Measurements from ENCODE around the gene ANO8. TPM values are rescaled to one million over a fixed set of nuclear protein-coding genes. Genes with fewer than 3 reads are reported as not detected.

ANO8 gene, protein sequence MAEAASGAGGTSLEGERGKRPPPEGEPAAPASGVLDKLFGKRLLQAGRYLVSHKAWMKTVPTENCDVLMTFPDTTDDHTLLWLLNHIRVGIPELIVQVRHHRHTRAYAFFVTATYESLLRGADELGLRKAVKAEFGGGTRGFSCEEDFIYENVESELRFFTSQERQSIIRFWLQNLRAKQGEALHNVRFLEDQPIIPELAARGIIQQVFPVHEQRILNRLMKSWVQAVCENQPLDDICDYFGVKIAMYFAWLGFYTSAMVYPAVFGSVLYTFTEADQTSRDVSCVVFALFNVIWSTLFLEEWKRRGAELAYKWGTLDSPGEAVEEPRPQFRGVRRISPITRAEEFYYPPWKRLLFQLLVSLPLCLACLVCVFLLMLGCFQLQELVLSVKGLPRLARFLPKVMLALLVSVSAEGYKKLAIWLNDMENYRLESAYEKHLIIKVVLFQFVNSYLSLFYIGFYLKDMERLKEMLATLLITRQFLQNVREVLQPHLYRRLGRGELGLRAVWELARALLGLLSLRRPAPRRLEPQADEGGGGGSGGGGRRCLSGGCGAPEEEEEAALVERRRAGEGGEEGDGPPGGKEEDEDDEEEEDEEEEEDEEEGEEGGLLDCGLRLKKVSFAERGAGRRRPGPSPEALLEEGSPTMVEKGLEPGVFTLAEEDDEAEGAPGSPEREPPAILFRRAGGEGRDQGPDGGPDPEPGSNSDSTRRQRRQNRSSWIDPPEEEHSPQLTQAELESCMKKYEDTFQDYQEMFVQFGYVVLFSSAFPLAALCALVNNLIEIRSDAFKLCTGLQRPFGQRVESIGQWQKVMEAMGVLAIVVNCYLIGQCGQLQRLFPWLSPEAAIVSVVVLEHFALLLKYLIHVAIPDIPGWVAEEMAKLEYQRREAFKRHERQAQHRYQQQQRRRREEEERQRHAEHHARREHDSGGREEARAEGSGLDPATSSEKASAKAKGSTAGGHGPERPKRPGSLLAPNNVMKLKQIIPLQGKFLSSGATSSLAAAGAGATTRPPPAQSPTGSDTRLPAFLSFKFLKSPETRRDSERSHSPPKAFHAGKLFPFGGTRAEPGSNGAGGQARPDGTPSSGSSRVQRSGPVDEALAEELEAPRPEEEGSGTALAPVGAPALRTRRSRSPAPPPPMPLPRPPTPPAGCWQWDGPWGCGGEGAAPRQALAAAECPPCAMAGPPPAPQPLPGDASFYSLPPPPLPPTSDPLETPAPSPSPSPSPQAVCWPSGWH
- total RNA-seq: 10 to 100 TPM; 16.6 to 17.4 TPM

GRCh38 chr19:17334414-17335409 is at the start of gene ANO8:
ANO8 (minus strand) TSS chr19:17334855; CDS start chr19:17334670, 185 bp downstream.

GRCh38 chr19:17376935-17377600 is 42.4 kb upstream of the ANO8 start, which contains the start of gene PLVAP:
PLVAP (minus strand) TSS chr19:17377342; CDS start chr19:17377288, 54 bp downstream.

DNA sequence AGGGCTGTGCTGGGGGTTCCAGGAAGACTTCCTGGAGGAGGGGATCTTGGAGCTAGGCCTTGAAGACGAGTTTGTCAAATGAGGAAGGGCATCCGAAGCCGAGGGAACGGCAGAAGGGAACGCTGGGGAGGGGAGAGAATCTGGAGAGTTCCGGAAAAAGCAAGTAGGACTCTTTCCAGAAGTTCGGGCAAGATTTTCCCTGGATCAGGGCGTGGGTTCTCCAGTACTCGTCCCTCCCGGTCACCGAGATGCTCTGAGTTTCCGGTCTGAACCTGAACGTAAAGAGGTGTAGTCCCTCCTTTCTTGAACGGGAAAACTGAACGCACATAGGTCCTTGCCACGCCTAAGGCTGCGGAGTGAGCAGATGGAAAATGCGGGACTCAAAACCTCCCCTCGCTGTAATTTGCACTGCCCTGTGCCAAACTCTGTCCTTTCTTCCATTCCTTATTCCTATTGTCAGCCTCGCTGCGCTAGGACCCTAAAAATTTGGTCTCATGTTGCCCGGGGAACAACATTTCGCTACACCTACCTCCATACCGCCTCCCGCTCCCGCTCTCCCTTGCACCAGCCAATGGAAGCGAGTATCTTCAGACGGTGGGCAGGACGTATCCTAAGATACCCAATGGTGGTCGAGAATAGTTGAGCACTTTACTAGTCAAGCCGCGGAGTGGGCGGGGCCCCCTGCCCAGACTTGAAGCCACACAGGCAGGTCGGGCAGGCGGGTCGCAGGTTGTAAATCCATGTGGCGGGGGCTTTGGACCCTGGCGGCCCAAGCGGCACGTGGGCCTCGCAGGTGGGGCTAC is 2.4 kb upstream of the ANO8 start, which contains the start of gene GTPBP3:
Gene GTPBP3, plus strand, starts transcription at position 682 of the 803 bp plus-strand sequence. Its CDS starts 59 bp downstream, at position 741.

GRCh38 chr19:17309198-17309964 is 25.3 kb downstream of the ANO8 start, which contains the start of gene DDA1:
DDA1 (plus strand) TSS chr19:17309563; CDS start chr19:17309655, 92 bp downstream.

GRCh38 chr19:17305517-17306284 is 29.0 kb downstream of the ANO8 start, which contains the start of gene MRPL34:
MRPL34 (plus strand) TSS chr19:17305872; CDS start chr19:17305893, 21 bp downstream.

GRCh38 chr19:17303167-17303939 is 31.3 kb downstream of the ANO8 start, which contains the start of gene ABHD8:
ABHD8 (minus strand) TSS chr19:17303425; CDS start chr19:17301616, 1,809 bp downstream.

GRCh38 chr19:17281391-17282304 is 53.0 kb downstream of the ANO8 start, which contains the start of gene ANKLE1:
ANKLE1 (plus strand) TSS chr19:17281901; CDS start chr19:17281921, 20 bp downstream.

Other genes with a start within 250 kb of the ANO8 start
- 10 to 100 TPM; 29.3 to 32.3 TPM for gene USE1, start 119.5 kb downstream of the ANO8 start, total RNA-seq
- 10 to 100 TPM; 29.0 to 32.4 TPM for gene OCEL1, start 108.6 kb downstream of the ANO8 start, total RNA-seq
- 1 to 10 TPM; 7.8 to 9.0 TPM for gene NR2F6, start 88.9 kb downstream of the ANO8 start, total RNA-seq
- gene USHBP1, start 70.1 kb downstream of the ANO8 start, total RNA-seq: under 1 TPM; 0.26 to 0.66 TPM
- 10 to 100 TPM; 97.6 to 98.3 TPM for gene BABAM1, start 67.4 kb downstream of the ANO8 start, total RNA-seq
- gene ANKLE1, start 53.0 kb downstream of the ANO8 start, total RNA-seq: 1 to 10 TPM; 7.0 to 8.2 TPM
- gene ABHD8, start 31.4 kb downstream of the ANO8 start, total RNA-seq: 1 to 10 TPM; 9.2 to 9.6 TPM
- gene MRPL34, start 29.0 kb downstream of the ANO8 start, total RNA-seq: 10 to 100 TPM; 81.9 to 94.5 TPM
- 10 to 100 TPM; 47.2 to 52.9 TPM for gene DDA1, start 25.3 kb downstream of the ANO8 start, total RNA-seq
- gene GTPBP3, start 2.7 kb upstream of the ANO8 start, total RNA-seq: 10 to 100 TPM; 35.2 to 36.5 TPM
- under 1 TPM in 1 of 2 experiments, not detected in 1; 0.43 TPM for gene PLVAP, start 42.5 kb upstream of the ANO8 start, total RNA-seq
- 1 to 10 TPM; 2.1 to 2.2 TPM for gene CCDC194, start 59.3 kb upstream of the ANO8 start, total RNA-seq
- gene BST2, start 70.8 kb upstream of the ANO8 start, total RNA-seq: 100 to 1,000 TPM; 104 to 111 TPM
- 10 to 100 TPM; 38.8 to 39.2 TPM for gene MVB12A, start 85.2 kb upstream of the ANO8 start, total RNA-seq
- not detected for gene TMEM221, start 113.8 kb upstream of the ANO8 start, total RNA-seq
- gene NXNL1, start 126.1 kb upstream of the ANO8 start, total RNA-seq: not detected
- gene SLC27A1, start 135.7 kb upstream of the ANO8 start, total RNA-seq: 1 to 10 TPM; 4.7 to 5.4 TPM
- gene PGLS, start 176.8 kb upstream of the ANO8 start, total RNA-seq: 100 to 1,000 TPM; 100 to 104 TPM
- 10 to 100 TPM; 52.0 to 54.4 TPM for gene COLGALT1, start 220.8 kb upstream of the ANO8 start, total RNA-seq

Data from activated naive CD4-positive, alpha-beta T cell treated with anti-CD3 and anti-CD28 coated beads, Interleukin-2, amount 10 ng/mL, durations not matched to agents 5 hours and 36 hours (primary cell).